Raji (cell line): ENCODE results near the gene FBXO28.
A peak's percentile ranks its signal among the peaks of the same experiment; 100 is the strongest.

ENCODE experiments used
- POLR2A ChIP-seq: IDR thresholded peaks from 2 replicates; pipeline ENCODE4 v1.6.1; 2011; ENCODE audit warnings: low read depth, low read length, control low read depth; ENCODE audit not compliant: insufficient read depth

Gene FBXO28

GRCh38 chr1:224087286-224087794 lies 26.6 kb upstream of the FBXO28 start:
- no peak for TF ChIP-seq POLR2A

GRCh38 chr1:224089583-224089982 lies 24.3 kb upstream of the FBXO28 start:
- TF ChIP-seq POLR2A = no peak

DNA sequence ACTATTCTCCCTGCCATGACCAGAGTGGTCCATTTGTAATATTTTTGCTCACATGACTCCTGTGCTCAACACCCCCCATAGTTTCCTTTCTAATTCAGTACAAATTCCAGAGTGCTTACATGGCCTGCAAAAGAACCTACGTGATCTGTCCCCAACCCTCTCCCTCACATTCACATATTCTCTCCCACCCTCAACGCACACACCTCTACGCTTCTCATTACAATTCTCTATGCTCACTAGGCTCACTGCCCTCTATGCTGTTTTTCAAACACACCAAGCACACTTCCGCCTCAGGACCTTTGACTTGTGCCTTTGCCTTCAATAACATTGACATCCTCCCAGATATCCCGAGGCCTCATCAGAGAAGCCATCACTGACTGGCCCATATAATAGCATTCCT lies 23.8 kb upstream of the FBXO28 start:
- TF ChIP-seq POLR2A = no peak

DNA sequence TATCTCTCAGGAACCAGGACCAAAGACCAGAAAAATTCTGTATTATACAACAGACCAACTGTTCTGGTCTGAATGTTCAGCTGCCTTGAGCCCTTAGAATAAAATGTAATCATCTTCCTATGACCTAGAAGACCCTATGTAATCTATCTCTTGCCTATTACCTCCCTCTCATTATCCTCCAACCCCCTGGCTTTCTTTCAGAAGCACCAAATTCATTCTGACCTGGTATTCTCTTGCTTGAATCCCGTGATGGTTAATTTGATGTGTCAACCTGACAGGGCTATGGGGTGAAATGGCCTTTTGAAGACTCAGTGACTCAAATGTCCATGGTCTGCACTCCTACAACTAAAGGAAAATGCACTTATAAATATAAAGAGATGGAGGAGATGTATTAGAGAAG lies 21.8 kb upstream of the FBXO28 start:
- no peak for TF ChIP-seq POLR2A

DNA sequence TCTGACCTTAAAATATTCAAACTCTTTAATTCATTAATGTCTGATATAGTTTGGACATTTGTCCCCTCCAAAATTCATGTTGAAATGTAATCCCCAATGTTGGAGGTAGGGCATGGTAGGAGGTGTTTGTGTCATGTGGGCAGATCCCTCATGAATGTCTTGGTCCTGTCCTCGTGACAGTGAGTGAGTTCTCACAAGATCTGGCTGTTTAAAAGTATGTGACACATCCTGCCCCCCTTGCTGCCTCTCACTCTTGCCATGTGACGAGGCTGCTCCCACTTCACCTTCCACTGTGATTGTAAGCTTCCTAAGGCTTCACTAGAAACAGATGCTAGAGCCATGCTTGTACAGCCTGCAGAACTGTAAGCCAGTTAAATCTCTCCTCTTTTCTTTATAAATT lies 21.3 kb upstream of the FBXO28 start:
- no peak for TF ChIP-seq POLR2A

GRCh38 chr1:224095339-224095738 lies 18.6 kb upstream of the FBXO28 start:
- TF ChIP-seq POLR2A = no peak

GRCh38 chr1:224095867-224096266 lies 18.0 kb upstream of the FBXO28 start:
- no peak for TF ChIP-seq POLR2A

DNA sequence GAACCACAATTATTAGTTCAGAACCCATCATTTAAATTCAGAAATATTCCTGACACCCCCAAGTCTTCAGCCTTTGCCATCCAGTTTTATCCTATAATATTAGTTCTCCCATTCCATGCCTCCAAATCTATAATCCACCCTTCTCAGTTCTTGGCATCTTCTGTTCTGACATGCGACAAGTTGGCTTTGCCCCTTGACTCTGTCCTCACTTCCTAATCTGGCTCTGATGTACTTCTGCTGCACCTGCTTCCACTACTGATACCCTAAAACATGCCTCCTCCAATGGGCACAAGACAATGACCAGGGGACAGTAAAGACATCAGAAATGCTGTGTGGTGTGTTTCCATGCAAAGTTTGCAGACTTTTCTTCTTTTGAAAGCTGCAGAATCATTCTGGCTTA lies 17.1 kb upstream of the FBXO28 start:
- no peak for TF ChIP-seq POLR2A

DNA sequence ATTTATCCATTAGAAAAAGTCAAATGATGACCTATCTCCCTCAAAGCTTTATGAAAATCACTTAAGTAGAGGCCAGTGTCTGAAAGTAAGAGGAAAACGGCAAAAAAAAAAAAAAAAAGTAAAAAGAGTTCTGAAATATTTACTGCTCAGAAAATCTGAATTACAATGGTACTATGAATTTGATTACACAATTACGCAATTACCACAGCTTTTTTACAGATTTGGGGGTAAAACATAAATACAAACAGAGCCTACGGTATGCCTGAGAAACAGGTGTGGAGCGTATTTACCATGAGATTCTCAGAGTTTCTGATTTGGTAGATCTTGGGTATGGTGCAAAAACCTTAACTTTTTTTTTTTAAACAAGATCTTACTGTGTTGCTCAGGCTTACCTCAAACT lies 15.9 kb upstream of the FBXO28 start:
- TF ChIP-seq POLR2A = no peak

- peak; percentile 62; the same call in 1 of the 2 replicates for TF ChIP-seq POLR2A
These were observed 7.2 kb upstream of the FBXO28 start for GRCh38 chr1:224106568-224107281.

GRCh38 chr1:224107282-224107625 lies 6.7 kb upstream of the FBXO28 start:
- TF ChIP-seq POLR2A = no peak

GRCh38 chr1:224108991-224109390 lies 4.9 kb upstream of the FBXO28 start:
- TF ChIP-seq POLR2A = no peak

- TF ChIP-seq POLR2A = no peak
These were observed 3.9 kb upstream of the FBXO28 start for GRCh38 chr1:224109981-224110380.

GRCh38 chr1:224113005-224113404 lies 906 bp upstream of the FBXO28 start:
- TF ChIP-seq POLR2A = no peak

- TF ChIP-seq POLR2A = no peak
These were observed 380 bp upstream of the FBXO28 start for GRCh38 chr1:224113545-224113917.

- no peak for TF ChIP-seq POLR2A
These were observed 870 bp downstream of the FBXO28 start for GRCh38 chr1:224114787-224115175.

GRCh38 chr1:224116131-224116530 lies 2.2 kb downstream of the FBXO28 start:
- no peak for TF ChIP-seq POLR2A
